ENCODE data around the gene NEGR1.

The NEGR1 gene

GRCh38 chr1:71463144-71463543, 819.2 kb downstream of the NEGR1 start:
- DNase-seq (ENCODE audit: low read depth) = no peak

GRCh38 chr1:71462247-71462646, 820.1 kb downstream of the NEGR1 start:
- DNase-seq (ENCODE audit: low read depth) = no peak

- DNase-seq (ENCODE audit: low read depth) = no peak
Measured at GRCh38 chr1:71461416-71461815, 820.9 kb downstream of the NEGR1 start.

GRCh38 chr1:71448444-71448843, 833.9 kb downstream of the NEGR1 start:
- no peak for DNase-seq (ENCODE audit: low read depth)

GRCh38 chr1:71438626-71439025, 843.7 kb downstream of the NEGR1 start:
- DNase-seq (ENCODE audit: low read depth) = no peak

- DNase-seq (ENCODE audit: low read depth) = no peak
Measured at GRCh38 chr1:71435951-71436350, 846.4 kb downstream of the NEGR1 start.

- no peak for DNase-seq (ENCODE audit: low read depth)
Measured at GRCh38 chr1:71434240-71434639, 848.1 kb downstream of the NEGR1 start.

GRCh38 chr1:71428029-71428428, 854.3 kb downstream of the NEGR1 start:
- no peak for DNase-seq (ENCODE audit: low read depth)

GRCh38 chr1:71427066-71427465, 855.3 kb downstream of the NEGR1 start:
- no peak for DNase-seq (ENCODE audit: low read depth)

- no peak for DNase-seq (ENCODE audit: low read depth)
Measured at GRCh38 chr1:71424536-71424935, 857.8 kb downstream of the NEGR1 start.

GRCh38 chr1:71422221-71422620, 860.1 kb downstream of the NEGR1 start:
- no peak for DNase-seq (ENCODE audit: low read depth)

GRCh38 chr1:71417421-71417820, 864.9 kb downstream of the NEGR1 start:
- DNase-seq (ENCODE audit: low read depth) = no peak

GRCh38 chr1:71414179-71414578, 868.2 kb downstream of the NEGR1 start:
- no peak for DNase-seq (ENCODE audit: low read depth)

GRCh38 chr1:71413441-71414175, 868.7 kb downstream of the NEGR1 start:
- no peak for DNase-seq (ENCODE audit: low read depth)

GRCh38 chr1:71400050-71400449, 882.3 kb downstream of the NEGR1 start:
- DNase-seq (ENCODE audit: low read depth) = no peak

- no peak for DNase-seq (ENCODE audit: low read depth)
Measured at GRCh38 chr1:71399594-71399993, 882.7 kb downstream of the NEGR1 start.

- DNase-seq (ENCODE audit: low read depth) = no peak
Measured at GRCh38 chr1:71393301-71393700, 889.0 kb downstream of the NEGR1 start.

GRCh38 chr1:71390518-71390917, 891.8 kb downstream of the NEGR1 start:
- no peak for DNase-seq (ENCODE audit: low read depth)

- DNase-seq (ENCODE audit: low read depth) = no peak
Measured at GRCh38 chr1:71377886-71378285, 904.5 kb downstream of the NEGR1 start.

GRCh38 chr1:71372496-71372895, 909.8 kb downstream of the NEGR1 start:
- no peak for DNase-seq (ENCODE audit: low read depth)

- no peak for DNase-seq (ENCODE audit: low read depth)
Measured at GRCh38 chr1:71371581-71371980, 910.8 kb downstream of the NEGR1 start.

GRCh38 chr1:71364236-71364635, 918.1 kb downstream of the NEGR1 start:
- DNase-seq (ENCODE audit: low read depth) = no peak

- no peak for DNase-seq (ENCODE audit: low read depth)
Measured at GRCh38 chr1:71362691-71363090, 919.6 kb downstream of the NEGR1 start.

GRCh38 chr1:71362076-71362475, 920.3 kb downstream of the NEGR1 start:
- no peak for DNase-seq (ENCODE audit: low read depth)
